Left ventricle myocardium inferior (tissue), 1 donor: ENCODE data around the gene SDK2. TPM values are rescaled to one million over a fixed set of nuclear protein-coding genes. Genes with fewer than 3 reads are reported as not detected.
"Not testable (repeated sequence)": the region's sequence is repeated elsewhere in the genome, so short reads cannot be mapped to it uniquely, and the experiment has no call there.

ENCODE experiments used
- DNase-seq: peaks from one replicate; pipeline ENCODE4 v3.0.0-alpha.2; 2020
- H3K27ac ChIP-seq: fragments of 200-600 bp; replicated peaks from 2 replicates; pipeline ENCODE4 v1.8.0; 2021
- H3K27me3 ChIP-seq: fragments of 200-600 bp; 2 replicates; pipeline ENCODE4 v1.8.0; 2021; ENCODE audit warnings: low read depth
- H3K36me3 ChIP-seq: fragments of 200-600 bp; 2 replicates; pipeline ENCODE4 v1.8.0; 2021
- H3K4me1 ChIP-seq: fragments of 200-600 bp; 2 replicates; pipeline ENCODE4 v1.8.0; 2021
- H3K4me3 ChIP-seq: fragments of 200-600 bp; 2 replicates; pipeline ENCODE4 v1.8.0; 2021; ENCODE audit warnings: mild to moderate bottlenecking, moderate library complexity
- H3K9me3 ChIP-seq: fragments of 200-600 bp; replicated peaks from 2 replicates; pipeline ENCODE4 v1.8.0; 2021
- CTCF ChIP-seq: fragments of 200-600 bp; IDR thresholded peaks from 2 replicates; pipeline ENCODE4 v1.8.0; 2021; ENCODE audit warnings: antibody characterized with exemption, mild to moderate bottlenecking, borderline replicate concordance
- intact Hi-C: fragments of 100-400 bp; cut with micrococcal nuclease; formaldehyde crosslinking; loops from one replicate; pipeline ENCODE4 v1.11.0; 2022
- total RNA-seq: library from RNA; stranded (reverse); fragmentation: NEBNext Ultra II Directional; extraction: Animal tissue kit (Norgen Biotek cat#: 25700); gene quantifications from one replicate; pipeline ENCODE4 v1.2.1, GENCODE V29; 2021
- donor health status: DM: no; HTN: yes; CAD: no; lungs with severe emphysema.

SDK2 gene
- total RNA-seq, 1 donor from 2014 or later = 2.2 TPM

- no peak for TF ChIP-seq CTCF
- H3K9me3 ChIP-seq = peaks cover 17% of the 10 kb centered on the region
- no peak overlapping the region for H3K27ac ChIP-seq
- intact Hi-C loops = no loop called here
- peaks cover 6% of the 10 kb centered on the region for H3K27me3 ChIP-seq
- H3K4me1 ChIP-seq = no peaks in the 10 kb centered on the region
- H3K36me3 ChIP-seq = no peaks in the 10 kb centered on the region
- H3K4me3 ChIP-seq = no peak overlapping the region
- no peak for DNase-seq
Measured at GRCh38 chr17:73455050-73455687, 189.1 kb downstream of the SDK2 start.

DNA sequence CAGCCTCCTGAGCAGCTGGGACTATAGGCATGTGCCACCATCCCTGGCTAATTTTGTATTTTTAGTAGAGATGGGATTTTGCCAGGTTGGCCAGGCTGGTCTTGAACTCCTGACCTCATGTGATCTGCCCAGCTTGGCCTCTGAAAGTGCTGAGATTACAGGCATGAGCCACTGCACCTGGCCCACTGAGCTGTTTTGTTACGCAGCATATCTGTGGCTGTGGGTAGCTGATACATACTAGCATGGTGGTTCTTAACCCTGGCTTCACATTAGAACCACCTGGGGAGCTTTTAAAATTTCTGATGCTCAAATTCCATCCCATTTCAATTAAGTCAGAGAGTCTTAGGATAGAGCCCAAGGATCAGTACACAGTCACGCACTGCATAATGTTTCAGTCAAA is 190.8 kb downstream of the SDK2 start:
- H3K4me1 ChIP-seq, DNase-seq, intact Hi-C loops, H3K4me3 ChIP-seq, H3K36me3 ChIP-seq, H3K27me3 ChIP-seq, H3K27ac ChIP-seq: not testable (repeated sequence)
- peaks cover 11% of the 10 kb centered on the region for H3K9me3 ChIP-seq

GRCh38 chr17:73453090-73453489 is 191.2 kb downstream of the SDK2 start:
- Histone ChIP-seq H3K36me3 (no peaks in the 10 kb centered on the region), H3K4me1 (no peaks in the 10 kb centered on the region), H3K9me3 (peaks cover 11% of the 10 kb centered on the region), H3K27me3 (peaks cover 2% of the 10 kb centered on the region), H3K27ac (no peak overlapping the region), H3K4me3 (no peak overlapping the region)
- intact Hi-C loops = no loop called here
- no peak for DNase-seq
- TF ChIP-seq CTCF = no peak

DNA sequence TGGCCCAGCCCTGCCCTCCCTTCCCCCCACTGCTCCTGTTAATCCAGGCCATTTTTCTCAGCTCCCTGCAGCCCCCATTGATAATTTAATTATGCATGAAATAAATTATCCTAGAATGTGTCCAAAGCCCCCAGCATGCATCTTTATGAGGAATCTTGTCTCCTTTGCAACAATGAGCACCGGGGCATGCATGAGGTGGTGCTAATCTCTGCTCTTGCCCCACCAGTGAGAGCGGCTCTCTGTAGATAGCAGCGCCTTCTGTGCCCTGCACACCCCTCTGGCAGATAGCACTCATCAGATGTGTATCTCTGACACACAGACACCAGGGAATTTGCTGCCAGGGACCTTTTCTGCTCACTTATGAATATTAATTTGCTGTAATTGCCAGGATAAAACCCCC is 192.2 kb downstream of the SDK2 start:
- no peak for TF ChIP-seq CTCF
- H3K4me1 ChIP-seq = no peaks in the 10 kb centered on the region
- no peak overlapping the region for H3K4me3 ChIP-seq
- no peaks in the 10 kb centered on the region for H3K27me3 ChIP-seq
- no peaks in the 10 kb centered on the region for H3K36me3 ChIP-seq
- H3K27ac ChIP-seq = no peak overlapping the region
- intact Hi-C loops = no loop called here
- H3K9me3 ChIP-seq = peaks cover 11% of the 10 kb centered on the region
- no peak for DNase-seq

DNA sequence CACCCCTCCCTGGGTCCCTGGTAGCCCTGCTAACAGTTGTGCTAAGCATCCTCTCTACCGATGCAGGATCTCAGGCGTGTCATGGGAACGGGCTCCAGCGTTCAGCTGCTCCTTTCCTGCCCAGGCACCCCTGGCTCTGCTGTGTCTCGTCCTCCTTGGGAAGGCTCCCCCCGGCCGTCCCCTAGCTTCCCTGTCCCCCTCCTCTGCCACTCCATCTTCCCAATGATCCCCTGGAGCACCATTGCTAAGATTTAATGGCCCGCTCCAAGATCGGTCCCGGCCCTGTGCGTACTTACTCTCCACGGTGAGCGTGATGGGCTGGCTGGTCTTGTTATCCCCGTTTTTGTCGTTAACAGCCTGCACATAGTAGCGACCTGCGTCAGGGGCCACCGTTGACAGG is 196.9 kb downstream of the SDK2 start:
- H3K4me3 ChIP-seq = no peak overlapping the region
- TF ChIP-seq CTCF = no peak
- no peaks in the 10 kb centered on the region for H3K4me1 ChIP-seq
- H3K27ac ChIP-seq = no peak overlapping the region
- no peaks in the 10 kb centered on the region for H3K36me3 ChIP-seq
- DNase-seq = no peak
- intact Hi-C loops = no loop called here
- H3K9me3 ChIP-seq = no peaks in the 10 kb centered on the region
- H3K27me3 ChIP-seq = no peaks in the 10 kb centered on the region

- H3K9me3 ChIP-seq = no peaks in the 10 kb centered on the region
- no peaks in the 10 kb centered on the region for H3K4me1 ChIP-seq
- no peak for DNase-seq
- no peaks in the 10 kb centered on the region for H3K36me3 ChIP-seq
- H3K27ac ChIP-seq = no peak overlapping the region
- no peak overlapping the region for H3K4me3 ChIP-seq
- no peaks in the 10 kb centered on the region for H3K27me3 ChIP-seq
- intact Hi-C loops = no loop called here
- TF ChIP-seq CTCF = no peak
Measured at GRCh38 chr17:73446617-73447016, 197.6 kb downstream of the SDK2 start.
